IMR-90 (cell line): ENCODE results near the gene TCFL5. TPM values are rescaled to one million over a fixed set of nuclear protein-coding genes. Genes with fewer than 3 reads are reported as not detected.
A peak's percentile ranks its signal among the peaks of the same experiment; 100 is the strongest.

Experiments
- ATAC-seq: fragments of 200-7000 bp; cut with Tn5 transposase; 2 replicates; pipeline ENCODE4 v1.9.1; 2020; ENCODE audit warnings: low read depth, mild to moderate bottlenecking, moderate library complexity
- BruUV-seq: library from RNA; stranded (reverse); fragments of 400-500 nt; replicated peaks from 2 replicates; lab custom pipeline; 2021; lab: Mats Ljungman, UMichigan
- CTCF ChIA-PET: fragments of 300-600 bp; formaldehyde crosslinking; extraction: SDS; loops from one replicate; lab custom pipeline; 2021; ENCODE audit warnings: antibody characterized with exemption; lab: Yijun Ruan, JAX
- POLR2A ChIA-PET: fragments of 300-600 bp; sonication (Branson Sonifier 250); formaldehyde crosslinking; loops from one replicate; lab custom pipeline; 2022; ENCODE audit warnings: antibody characterized with exemption; ENCODE audit not compliant: unreplicated experiment; lab: Charles Lee
- DNase-seq: peaks from one replicate; pipeline ENCODE4 v3.0.0; 2013
- H2AFZ ChIP-seq: replicated peaks from 2 replicates; pipeline ENCODE3; 2013; ENCODE audit warnings: low read length, mild to moderate bottlenecking; ENCODE audit not compliant: poor library complexity
- H2AK5ac ChIP-seq: 2 replicates; pipeline ENCODE4 v1.6.1; 2013; ENCODE audit warnings: low read depth, low read length, inconsistent platforms
- H2AK9ac ChIP-seq: replicated peaks from 2 replicates; pipeline ENCODE3; 2013; ENCODE audit warnings: mild to moderate bottlenecking, low read depth, low read length, moderate library complexity; ENCODE audit not compliant: poor library complexity
- H2BK120ac ChIP-seq: 2 replicates; pipeline ENCODE4 v1.6.1; 2013; ENCODE audit warnings: low read depth, low read length, inconsistent platforms
- H2BK15ac ChIP-seq: 3 replicates; pipeline ENCODE4 v1.6.1; 2013; ENCODE audit warnings: low read depth, low read length, inconsistent platforms
- H2BK20ac ChIP-seq: 2 replicates; pipeline ENCODE4 v1.6.1; 2013; ENCODE audit warnings: low read depth, mild to moderate bottlenecking, inconsistent platforms, low read length, moderate library complexity
- H2BK5ac ChIP-seq: 2 replicates; pipeline ENCODE4 v1.6.1; 2013; ENCODE audit warnings: mild to moderate bottlenecking, low read depth, low read length, inconsistent platforms; ENCODE audit not compliant: poor library complexity, severe bottlenecking
- H3K14ac ChIP-seq: replicated peaks from 2 replicates; pipeline ENCODE4 v1.6.1; 2013; ENCODE audit warnings: low read depth, low read length, inconsistent platforms
- H3K18ac ChIP-seq: 2 replicates; pipeline ENCODE4 v1.6.1; 2013; ENCODE audit warnings: low read depth, low read length, control low read depth
- H3K23ac ChIP-seq: 2 replicates; pipeline ENCODE4 v1.6.1; 2013; ENCODE audit warnings: low read depth, low read length, inconsistent platforms
- H3K27ac ChIP-seq: 2 replicates; pipeline ENCODE4 v1.5.1; 2013; ENCODE audit warnings: mild to moderate bottlenecking, control low read depth, low read length; ENCODE audit not compliant: insufficient read depth
- H3K27me3 ChIP-seq: 2 replicates; pipeline ENCODE4 v1.6.1; 2013; ENCODE audit warnings: low read length; ENCODE audit not compliant: control insufficient read depth, insufficient read depth
- H3K36me3 ChIP-seq: 2 replicates; pipeline ENCODE4 v1.6.1; 2013; ENCODE audit warnings: low read length, mixed read lengths; ENCODE audit not compliant: control insufficient read depth, insufficient read depth
- H3K4ac ChIP-seq: 2 replicates; pipeline ENCODE4 v1.6.1; 2013; ENCODE audit warnings: low read depth, low read length, inconsistent platforms
- H3K4me1 ChIP-seq: 2 replicates; pipeline ENCODE4 v1.6.1; 2013; ENCODE audit warnings: low read length, mixed read lengths; ENCODE audit not compliant: control insufficient read depth, insufficient read depth
- H3K4me2 ChIP-seq: 2 replicates; pipeline ENCODE4 v1.6.1; 2013; ENCODE audit warnings: low read depth, mild to moderate bottlenecking, control low read depth, low read length, moderate library complexity
- H3K4me3 ChIP-seq: 2 replicates; pipeline ENCODE4 v1.5.1; 2013; ENCODE audit warnings: low read depth, mild to moderate bottlenecking, control low read depth, low read length, moderate library complexity; ENCODE audit not compliant: insufficient read depth
- H3K56ac ChIP-seq: 2 replicates; pipeline ENCODE4 v1.6.1; 2013; ENCODE audit warnings: low read length, inconsistent platforms; ENCODE audit not compliant: insufficient read depth; ENCODE audit errors: extremely low read depth
- H3K79me1 ChIP-seq, 2 experiments: 2 replicates each; pipeline ENCODE4 v1.6.1; 2013; ENCODE audit warnings: low read length in 2 of 2, inconsistent platforms in 1 of 2, low read depth in 1 of 2
- H3K9ac ChIP-seq: 2 replicates; pipeline ENCODE4 v1.6.1; 2013; ENCODE audit warnings: low read depth, low read length, control low read depth
- H3K9me1 ChIP-seq: 2 replicates; pipeline ENCODE4 v1.6.1; 2013; ENCODE audit warnings: low read length, inconsistent platforms; ENCODE audit not compliant: insufficient read depth
- H3K9me3 ChIP-seq: 2 replicates; pipeline ENCODE4 v1.6.1; 2013; ENCODE audit warnings: low read length; ENCODE audit not compliant: control insufficient read depth, insufficient read depth
- H4K20me1 ChIP-seq: 2 replicates; pipeline ENCODE4 v1.6.1; 2013; ENCODE audit warnings: low read length, inconsistent platforms; ENCODE audit not compliant: insufficient read depth
- H4K5ac ChIP-seq: 2 replicates; pipeline ENCODE4 v1.6.1; 2013; ENCODE audit warnings: mild to moderate bottlenecking, low read depth, low read length, control low read depth
- H4K8ac ChIP-seq, 2 experiments: 2 replicates each; pipeline ENCODE4 v1.6.1; 2013; ENCODE audit warnings: low read depth in 2 of 2, low read length in 2 of 2, control low read depth in 1 of 2, inconsistent platforms in 1 of 2
- H4K91ac ChIP-seq: 2 replicates; pipeline ENCODE4 v1.6.1; 2013; ENCODE audit warnings: low read depth, low read length, inconsistent platforms; ENCODE audit not compliant: insufficient read depth
- BHLHE40 ChIP-seq: fragments of 150-350 bp; IDR thresholded peaks from 2 replicates; pipeline ENCODE4 v1.6.1; 2016; ENCODE audit warnings: mild to moderate bottlenecking, low read depth, low read length
- CEBPB ChIP-seq: IDR thresholded peaks from 2 replicates; pipeline ENCODE4 v1.6.1; 2012; ENCODE audit warnings: low read depth, low read length, improper control_type of control experiment
- CHD1 ChIP-seq: IDR thresholded peaks from 2 replicates; pipeline ENCODE4 v1.6.1; 2012; ENCODE audit warnings: low read depth, low read length, improper control_type of control experiment
- CTCF ChIP-seq: conservative IDR thresholded peaks from 2 replicates; pipeline ENCODE4 v1.5.1; 2012; ENCODE audit warnings: mild to moderate bottlenecking, low read depth, low read length, improper control_type of control experiment
- FOS ChIP-seq: fragments of 150-350 bp; IDR thresholded peaks from 2 replicates; pipeline ENCODE4 v1.6.1; 2016; ENCODE audit warnings: low read depth, low read length
- MAFK ChIP-seq: IDR thresholded peaks from 2 replicates; pipeline ENCODE4 v1.6.1; 2012; ENCODE audit warnings: low read depth, low read length, improper control_type of control experiment
- MAZ ChIP-seq: IDR thresholded peaks from 2 replicates; pipeline ENCODE4 v1.6.1; 2012; ENCODE audit warnings: low read depth, mild to moderate bottlenecking, low read length, improper control_type of control experiment, moderate library complexity, borderline replicate concordance
- MXI1 ChIP-seq: IDR thresholded peaks from 2 replicates; pipeline ENCODE4 v1.6.1; 2012; ENCODE audit warnings: low read depth, mild to moderate bottlenecking, low read length, moderate library complexity, borderline replicate concordance
- NFE2L2 ChIP-seq: fragments of 150-350 bp; IDR thresholded peaks from 2 replicates; pipeline ENCODE4 v1.6.1; 2016; ENCODE audit warnings: low read depth, mild to moderate bottlenecking, low read length
- POLR2A ChIP-seq: IDR thresholded peaks from 2 replicates; pipeline ENCODE4 v1.6.1; 2012; ENCODE audit warnings: mild to moderate bottlenecking, low read depth, low read length
- RAD21 ChIP-seq: IDR thresholded peaks from 2 replicates; pipeline ENCODE4 v1.6.1; 2012; ENCODE audit warnings: low read length, improper control_type of control experiment
- RFX5 ChIP-seq: IDR thresholded peaks from 2 replicates; pipeline ENCODE4 v1.8.0; 2012; ENCODE audit warnings: low read depth, mild to moderate bottlenecking, low read length, moderate library complexity
- SMC3 ChIP-seq: fragments of 150-350 bp; IDR thresholded peaks from 2 replicates; pipeline ENCODE4 v1.6.1; 2016; ENCODE audit warnings: low read depth, mild to moderate bottlenecking, antibody characterized with exemption, low read length, moderate library complexity
- WGBS, 2 experiments: methylation state at CpG; one replicate each; pipeline versions ENCODE4 v1.1.5 to v1.1.7; 2013; ENCODE audit warnings: missing lambda C conversion rate in 2 of 2; ENCODE audit not compliant: insufficient read length in 1 of 2; ENCODE audit errors: extremely low coverage in 2 of 2; 5-methylcytosine and 5-hydroxymethylcytosine counted together
- dilution Hi-C: fragments of 300-500 bp; cut with HindIII; formaldehyde crosslinking; loops from one replicate; pipeline ENCODE4 v1.14.3; 2018; ENCODE audit warnings: low sequenced_read_pairs; ENCODE audit not compliant: unreplicated experiment
- in situ Hi-C: fragments of 300-500 bp; cut with MboI; formaldehyde crosslinking; loops from 3 replicates; pipeline ENCODE4 v1.14.3; 2019; ENCODE audit warnings: low sequenced_read_pairs, inconsistent platforms, mixed read lengths
- intact Hi-C: fragments of 100-400 bp; cut with micrococcal nuclease; formaldehyde crosslinking; loops from 2 replicates; pipeline ENCODE4 v1.10.0; 2022
- polyA plus RNA-seq, 3 experiments: library from polyadenylated mRNA; depleted of rRNA; stranded (reverse); fragments of >200 nt; gene quantifications; 2 replicates each; pipeline ENCODE4 v1.2.3, GENCODE V29; 2012; ENCODE audit warnings: low replicate concordance in 1 of 3
- total RNA-seq: library from RNA; depleted of rRNA; stranded (reverse); fragments of >200 nt; gene quantifications from 2 replicates; pipeline ENCODE4 v1.2.3, GENCODE V29; 2012
- TF ChIP-seq, protein P1 (sequence below): fragments of 150-350 bp; IDR thresholded peaks from 2 replicates; pipeline ENCODE4 v1.6.1; 2016; ENCODE audit warnings: low read depth, mild to moderate bottlenecking, low read length, moderate library complexity, borderline replicate concordance
- TF ChIP-seq, protein P2 (sequence below): fragments of 150-350 bp; IDR thresholded peaks from 2 replicates; pipeline ENCODE4 v1.6.1; 2017; ENCODE audit warnings: mild to moderate bottlenecking, antibody characterized with exemption, low read length, low read depth

TCFL5 gene
- total and polyA plus RNA-seq, 2 of the 4 experiments (the other 2 are of a cell fraction), result 6.0 to 8.2 TPM

GRCh38 chr20:62820208-62820961, 41.2 kb downstream of the TCFL5 start:
- Histone ChIP-seq H3K9me3 (no peaks in the 10 kb centered on the region), H4K91ac (peak overlapping the region; percentile 37; the same call in 1 of the 2 replicates), H4K5ac (no peak overlapping the region), H4K8ac (no peak overlapping the region), H2BK5ac (no peak overlapping the region), H2AK9ac (no peak overlapping the region), H2BK20ac (0 out of 2 replicates have a peak overlapping the region, but pooled peaks have one; percentile 7), H3K4ac (peak overlapping the region; percentile 61; the same call in 1 of the 2 replicates), H3K56ac (no peak overlapping the region), H3K27me3 (peaks cover 23% of the 10 kb centered on the region), H3K27ac (no peak overlapping the region), H3K14ac (no peak overlapping the region), H3K9me1 (no peaks in the 10 kb centered on the region), H3K36me3 (no peaks in the 10 kb centered on the region), H2AK5ac (peak overlapping the region; percentile 82), H3K9ac (no peak overlapping the region), H3K4me2 (no peak overlapping the region), H3K79me1 (no peaks in the 10 kb centered on the region), H3K18ac (no peak overlapping the region), H2AFZ (peak overlapping the region; percentile 75), H3K23ac (no peak overlapping the region), H2BK15ac (no peak overlapping the region), H3K4me3 (no peak overlapping the region), H2BK120ac (0 out of 2 replicates have a peak overlapping the region, but pooled peaks have one; percentile 23), H4K20me1 (no peaks in the 10 kb centered on the region), H3K4me1 (peaks cover 20% of the 10 kb centered on the region)
- BruUV-seq, result no TSS peak
- intact Hi-C loops, result no loop called here
- CTCF ChIA-PET, result no interaction called here
- DNase-seq, result no peak
- POLR2A ChIA-PET, result no interaction called here
- dilution Hi-C loops, result no loop called here
- 85% methylated on average over 10 of the region's 23 CpGs; no CpG with 5 or more reads in 1 of the 2 experiments for WGBS, 2 experiments
- in situ Hi-C loops, result no loop called here
- ATAC-seq, result no peak
- TF ChIP-seq FOS (no peak), POLR2A (no peak), RAD21 (no peak), CHD1 (no peak), CEBPB (no peak), MAFK (no peak), CTCF (no peak), MAZ (no peak), NFE2L2 (no peak), RFX5 (no peak), BHLHE40 (no peak), MXI1 (no peak), SMC3 (no peak)
- TF ChIP-seq, protein P1, sequence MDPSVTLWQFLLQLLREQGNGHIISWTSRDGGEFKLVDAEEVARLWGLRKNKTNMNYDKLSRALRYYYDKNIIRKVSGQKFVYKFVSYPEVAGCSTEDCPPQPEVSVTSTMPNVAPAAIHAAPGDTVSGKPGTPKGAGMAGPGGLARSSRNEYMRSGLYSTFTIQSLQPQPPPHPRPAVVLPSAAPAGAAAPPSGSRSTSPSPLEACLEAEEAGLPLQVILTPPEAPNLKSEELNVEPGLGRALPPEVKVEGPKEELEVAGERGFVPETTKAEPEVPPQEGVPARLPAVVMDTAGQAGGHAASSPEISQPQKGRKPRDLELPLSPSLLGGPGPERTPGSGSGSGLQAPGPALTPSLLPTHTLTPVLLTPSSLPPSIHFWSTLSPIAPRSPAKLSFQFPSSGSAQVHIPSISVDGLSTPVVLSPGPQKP, result no peak
- TF ChIP-seq, protein P2, sequence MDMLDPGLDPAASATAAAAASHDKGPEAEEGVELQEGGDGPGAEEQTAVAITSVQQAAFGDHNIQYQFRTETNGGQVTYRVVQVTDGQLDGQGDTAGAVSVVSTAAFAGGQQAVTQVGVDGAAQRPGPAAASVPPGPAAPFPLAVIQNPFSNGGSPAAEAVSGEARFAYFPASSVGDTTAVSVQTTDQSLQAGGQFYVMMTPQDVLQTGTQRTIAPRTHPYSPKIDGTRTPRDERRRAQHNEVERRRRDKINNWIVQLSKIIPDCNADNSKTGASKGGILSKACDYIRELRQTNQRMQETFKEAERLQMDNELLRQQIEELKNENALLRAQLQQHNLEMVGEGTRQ, result no peak
